GM19455 (cell line): ENCODE data around the gene WASF3.

Source experiments
- ATAC-seq: cut with Tn5 transposase; IDR thresholded peaks from one replicate; pipeline ENCODE4 v1.9.1; 2021; ENCODE audit not compliant: unreplicated experiment

WASF3 gene, protein sequence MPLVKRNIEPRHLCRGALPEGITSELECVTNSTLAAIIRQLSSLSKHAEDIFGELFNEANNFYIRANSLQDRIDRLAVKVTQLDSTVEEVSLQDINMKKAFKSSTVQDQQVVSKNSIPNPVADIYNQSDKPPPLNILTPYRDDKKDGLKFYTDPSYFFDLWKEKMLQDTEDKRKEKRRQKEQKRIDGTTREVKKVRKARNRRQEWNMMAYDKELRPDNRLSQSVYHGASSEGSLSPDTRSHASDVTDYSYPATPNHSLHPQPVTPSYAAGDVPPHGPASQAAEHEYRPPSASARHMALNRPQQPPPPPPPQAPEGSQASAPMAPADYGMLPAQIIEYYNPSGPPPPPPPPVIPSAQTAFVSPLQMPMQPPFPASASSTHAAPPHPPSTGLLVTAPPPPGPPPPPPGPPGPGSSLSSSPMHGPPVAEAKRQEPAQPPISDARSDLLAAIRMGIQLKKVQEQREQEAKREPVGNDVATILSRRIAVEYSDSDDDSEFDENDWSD

GRCh38 chr13:26557393-26558073 is at the start of gene WASF3:
WASF3 (plus strand) TSS chr13:26557683; CDS start chr13:26642271, 84,588 bp downstream.
- ATAC-seq = peak; percentile 94

DNA sequence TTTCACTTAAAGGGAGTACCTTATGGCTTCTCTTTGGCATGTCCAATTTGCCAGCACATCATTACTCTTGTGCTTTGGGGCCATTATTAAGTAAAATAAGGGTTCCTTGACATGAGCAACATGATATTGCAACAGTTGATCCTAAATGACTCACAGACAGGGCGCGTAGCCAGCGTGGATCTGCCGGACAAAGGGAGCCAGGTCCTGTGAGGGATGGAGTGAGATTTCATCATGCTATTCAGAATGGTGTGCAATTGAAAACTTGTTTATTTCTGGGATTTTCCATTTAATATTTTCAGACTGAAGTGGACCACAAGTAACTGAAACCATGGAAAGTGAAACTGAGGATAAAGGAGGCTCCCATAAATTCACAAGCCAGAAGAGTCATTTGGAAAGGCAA is 48.6 kb upstream of the WASF3 start:
- no peak for ATAC-seq

DNA sequence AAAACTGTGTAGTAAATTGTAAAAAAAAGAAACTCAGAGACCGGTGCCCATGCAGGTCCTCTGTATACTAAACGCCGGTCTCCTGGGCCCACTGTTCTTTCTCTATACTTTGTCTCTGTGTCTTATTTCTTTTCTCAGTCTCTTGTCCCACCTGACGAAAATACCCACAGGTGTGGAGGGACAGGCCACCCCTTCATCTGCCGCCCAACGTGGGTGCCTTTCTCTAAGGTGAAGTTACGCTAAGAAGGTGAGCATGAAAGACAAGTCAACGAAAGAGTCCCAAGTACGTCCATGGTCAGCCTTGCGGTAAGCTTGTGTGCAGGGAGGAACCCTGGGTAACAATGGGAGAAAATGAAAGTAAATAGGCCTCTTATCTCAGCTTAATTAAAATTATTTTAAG is 48.0 kb upstream of the WASF3 start:
- ATAC-seq = no peak

DNA sequence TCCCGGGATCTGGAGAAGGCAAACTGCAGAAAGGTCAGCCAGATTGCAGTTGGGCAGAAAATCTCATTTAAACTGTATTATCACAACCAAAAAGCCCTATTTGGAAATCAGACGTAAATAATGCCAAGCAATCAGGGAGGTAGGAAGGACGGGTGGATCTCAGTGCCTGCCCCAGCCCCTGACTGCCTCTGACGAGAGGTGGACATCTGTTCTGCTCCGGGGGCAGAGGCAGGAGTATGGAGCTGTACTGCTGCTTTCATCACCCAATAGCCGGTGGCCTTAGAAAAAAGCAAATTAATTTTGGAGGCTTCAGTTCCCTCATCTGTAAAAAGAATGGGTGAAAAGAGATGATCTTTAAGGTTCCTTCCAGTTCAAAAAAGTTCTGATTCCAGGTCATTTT is 43.6 kb upstream of the WASF3 start:
- ATAC-seq = no peak

DNA sequence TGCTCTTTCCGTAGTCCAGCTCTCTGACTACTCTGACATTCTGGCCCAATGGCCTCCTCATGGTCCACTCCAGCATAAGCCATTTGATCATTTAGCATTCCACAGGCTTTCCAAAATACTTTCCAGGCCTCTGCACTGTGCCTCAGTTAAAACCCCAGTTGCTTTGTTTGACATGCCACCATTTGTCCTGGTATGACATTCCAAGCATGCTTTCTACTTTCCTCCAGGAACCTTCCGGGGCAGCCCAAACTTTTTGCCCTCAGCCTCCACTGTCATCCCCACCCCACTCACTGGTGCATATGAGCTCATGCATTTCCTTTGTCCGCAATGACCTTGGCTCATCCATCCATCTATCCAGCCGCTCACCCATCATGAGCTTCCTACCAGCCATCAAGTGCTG is 41.8 kb upstream of the WASF3 start:
- no peak for ATAC-seq

DNA sequence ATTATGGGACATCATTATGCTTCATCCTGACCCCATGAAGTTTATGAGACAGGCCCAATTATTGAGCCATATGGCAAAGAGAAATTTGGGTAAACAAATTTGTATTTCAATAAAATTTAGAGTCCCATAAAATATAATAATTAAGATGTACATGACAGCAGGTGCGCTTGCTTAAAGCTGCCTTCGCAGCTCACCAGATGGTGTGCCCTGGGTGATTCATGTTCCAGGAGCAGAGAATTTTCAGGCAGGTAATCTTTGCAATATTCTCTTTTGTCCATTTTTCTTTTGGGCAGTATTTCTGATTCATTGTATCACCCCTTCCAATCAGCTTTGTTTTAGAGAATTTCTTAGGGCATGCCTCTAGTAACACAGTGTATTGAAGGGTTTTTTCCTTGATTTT is 39.5 kb upstream of the WASF3 start:
- no peak for ATAC-seq

DNA sequence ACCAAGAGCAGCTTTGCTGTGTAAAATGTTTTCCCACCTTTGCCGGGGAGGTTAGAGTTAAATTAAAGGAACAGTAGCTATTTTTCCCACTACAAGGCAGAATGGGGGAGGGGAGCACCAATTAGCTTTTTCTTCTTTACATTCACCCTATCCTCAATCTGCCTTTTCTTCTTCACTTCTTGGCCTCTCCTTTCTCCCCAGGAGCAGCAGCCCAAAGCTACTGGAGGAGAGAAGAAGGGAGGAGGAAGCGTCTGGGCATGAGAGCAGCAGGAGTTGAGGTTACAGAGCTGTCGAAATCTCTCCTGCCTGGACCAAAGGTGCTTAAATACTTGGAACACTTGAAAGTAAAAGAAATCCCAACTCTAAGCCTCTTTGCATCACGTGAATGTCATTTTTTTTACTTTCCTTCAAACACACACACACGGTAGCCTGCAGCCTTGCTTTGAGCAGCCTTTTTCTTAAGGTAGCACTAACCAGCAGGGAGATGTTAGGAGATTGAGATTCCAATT is 39.0 kb upstream of the WASF3 start:
- no peak for ATAC-seq

DNA sequence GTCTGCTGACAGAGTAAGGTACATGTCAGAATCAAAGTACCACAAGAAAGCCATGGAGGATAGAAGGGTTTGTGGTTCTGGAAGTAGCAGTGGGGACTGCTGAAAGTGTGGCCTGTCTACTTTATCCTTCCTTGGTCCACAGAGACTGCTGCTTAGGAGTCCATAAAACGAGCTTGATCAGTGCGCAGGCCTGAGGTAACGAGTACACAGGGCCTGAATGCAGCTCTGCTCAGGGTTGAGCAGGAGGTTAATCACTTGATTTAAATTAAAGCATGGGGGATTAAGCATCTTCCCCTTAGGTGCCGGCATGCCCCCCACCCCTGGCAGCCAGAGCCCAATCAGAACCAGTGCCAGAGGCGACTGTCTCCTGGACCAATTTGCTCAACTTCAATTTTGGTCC is 34.9 kb upstream of the WASF3 start:
- ATAC-seq = no peak

DNA sequence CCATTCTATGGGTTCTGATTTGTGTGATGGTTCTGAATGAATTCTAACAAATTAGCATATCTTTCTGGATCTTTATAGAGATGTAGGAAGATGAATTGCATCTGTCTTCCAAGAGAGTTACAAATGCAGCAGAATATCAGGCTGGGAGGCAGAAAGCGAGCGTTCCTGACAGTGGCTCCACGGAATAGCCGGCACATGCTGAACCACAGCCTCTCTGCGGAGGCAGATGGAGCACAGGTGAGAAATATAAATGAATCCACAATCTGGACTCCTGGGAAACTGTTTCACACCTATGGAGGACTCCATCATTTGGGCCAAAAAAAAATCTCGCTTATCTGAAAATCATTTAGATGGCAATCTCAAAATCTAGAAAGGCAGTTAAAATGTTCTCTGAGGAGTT is 34.5 kb upstream of the WASF3 start:
- no peak for ATAC-seq

DNA sequence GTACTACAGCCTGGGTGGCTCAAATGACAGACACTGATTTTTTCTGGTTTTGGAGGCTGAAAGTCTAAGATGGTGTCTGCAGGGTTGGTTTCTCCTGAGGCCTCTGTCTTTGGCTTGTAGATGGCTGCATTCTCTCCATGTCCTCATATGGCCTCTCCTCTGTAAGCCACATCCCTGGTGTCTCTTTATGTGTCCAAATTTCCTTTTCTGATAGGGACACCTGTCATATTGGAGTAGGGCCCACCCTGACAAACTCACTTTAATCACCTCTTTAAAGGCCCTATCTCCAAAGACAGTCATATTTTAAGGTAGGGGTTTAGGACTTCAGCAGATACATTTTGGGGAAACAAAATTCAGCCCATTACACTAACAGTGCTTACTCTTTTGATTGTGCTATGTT is 32.0 kb upstream of the WASF3 start:
- no peak for ATAC-seq

DNA sequence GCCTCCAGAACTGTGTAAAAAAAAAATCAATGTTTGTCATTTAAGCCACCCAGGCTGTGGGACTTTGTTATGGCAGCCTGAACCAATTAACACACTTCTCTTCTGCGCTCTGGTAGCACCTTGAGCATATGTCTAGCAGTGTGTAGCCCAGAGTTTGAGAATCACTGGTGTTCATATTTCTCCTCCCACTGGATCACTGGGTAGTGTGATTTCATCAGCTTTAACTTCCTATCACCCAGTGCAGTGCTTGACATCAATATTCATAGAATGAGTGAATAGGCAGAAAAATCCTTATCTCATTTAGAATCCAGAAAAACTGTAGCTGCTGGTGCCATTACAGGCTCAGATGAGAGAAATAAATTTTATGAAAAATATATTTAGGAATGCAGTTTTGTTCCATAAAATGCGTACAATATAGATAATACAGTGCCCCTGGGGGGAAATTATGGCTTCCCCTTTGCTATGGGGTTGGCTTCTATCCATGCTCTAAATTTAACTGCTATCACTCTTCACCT is 30.7 kb upstream of the WASF3 start:
- no peak for ATAC-seq

DNA sequence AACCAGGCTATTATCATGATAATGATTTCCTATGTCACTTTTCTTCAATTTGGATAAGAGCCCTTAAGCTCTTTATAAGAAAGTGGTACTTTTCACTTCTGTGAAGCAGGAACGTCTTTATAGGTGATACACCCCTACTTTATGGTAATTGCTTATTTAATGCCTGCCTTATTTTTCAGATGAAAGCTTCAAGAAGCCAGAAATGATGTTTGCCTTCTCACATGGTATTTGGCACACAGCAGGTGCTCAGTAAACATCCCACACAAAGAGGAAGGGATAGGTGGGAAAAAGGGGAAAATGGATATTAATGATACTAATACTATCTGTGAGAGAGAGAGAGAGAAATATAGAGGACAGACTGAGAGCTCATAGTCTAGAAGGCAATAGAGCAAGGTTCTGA is 29.0 kb upstream of the WASF3 start:
- no peak for ATAC-seq

GRCh38 chr13:26529441-26529840 is 28.0 kb upstream of the WASF3 start:
- no peak for ATAC-seq

DNA sequence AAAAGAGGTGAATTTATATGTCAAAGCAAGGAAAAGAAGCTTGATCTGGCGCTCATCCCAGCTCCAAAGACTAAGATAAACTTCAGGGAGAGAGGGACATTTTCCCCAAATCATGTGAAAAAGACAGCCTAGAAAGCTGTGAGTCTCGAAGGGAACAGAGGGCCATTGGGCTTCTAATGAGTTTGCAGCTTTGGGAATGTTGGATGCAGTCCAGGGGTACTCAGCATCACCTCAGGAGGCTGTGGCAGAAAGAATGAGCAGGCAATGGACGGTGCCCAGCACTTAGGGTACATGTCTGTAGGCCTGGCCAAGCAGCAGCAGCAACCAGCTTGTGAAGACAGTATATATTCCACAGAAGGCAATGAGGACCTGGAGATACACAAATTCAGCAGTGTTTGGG is 25.7 kb upstream of the WASF3 start:
- no peak for ATAC-seq

- no peak for ATAC-seq
Observed at GRCh38 chr13:26534036-26534726, 23.3 kb upstream of the WASF3 start.

DNA sequence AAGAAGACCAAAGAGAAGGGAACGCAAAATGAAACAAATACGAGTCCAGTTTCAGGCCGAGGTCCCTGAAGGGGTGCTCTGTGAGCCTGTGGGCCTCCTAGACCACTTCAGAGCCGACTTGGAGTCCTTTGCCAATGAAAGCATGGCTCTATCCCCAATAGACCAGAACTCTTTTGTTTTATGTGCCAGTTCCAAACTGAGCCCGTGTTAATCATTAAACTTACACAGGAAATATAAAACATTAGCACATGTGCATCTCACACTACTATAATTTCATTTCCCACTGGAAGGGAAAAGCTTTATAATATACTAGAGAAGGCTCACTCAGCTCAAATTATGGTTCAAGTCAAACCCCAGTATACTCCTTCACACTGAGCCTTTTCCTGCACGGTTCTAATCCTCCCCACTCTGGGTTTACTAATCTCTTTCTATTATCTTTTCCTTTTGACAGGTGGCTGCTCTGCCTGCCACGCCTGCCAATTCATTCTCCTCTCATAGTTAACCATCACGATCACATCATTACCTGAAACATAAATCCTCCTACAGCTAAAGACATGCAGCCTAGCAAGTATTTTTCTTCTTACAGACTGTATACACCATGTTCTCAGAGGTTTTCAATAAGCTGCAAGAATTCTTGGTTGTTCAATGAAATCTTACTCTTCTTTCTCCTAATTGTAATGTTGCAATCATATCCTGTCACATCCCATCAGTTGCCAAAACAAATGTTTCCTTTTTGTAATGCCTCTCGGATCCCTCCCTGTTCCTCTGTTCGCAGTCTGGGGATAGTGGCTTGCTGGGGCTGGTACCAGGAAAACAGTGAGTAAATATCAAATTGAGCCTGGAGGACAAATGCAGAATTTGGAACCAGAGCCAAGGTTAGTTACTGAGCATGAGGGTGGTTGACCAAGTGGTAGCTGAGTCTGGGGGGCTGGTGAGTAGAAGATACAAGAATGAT is 18.8 kb upstream of the WASF3 start:
- no peak for ATAC-seq

- no peak for ATAC-seq
Observed at GRCh38 chr13:26539738-26540292, 17.7 kb upstream of the WASF3 start.

GRCh38 chr13:26540334-26540733 is 17.1 kb upstream of the WASF3 start:
- no peak for ATAC-seq

GRCh38 chr13:26541041-26541440 is 16.4 kb upstream of the WASF3 start:
- ATAC-seq = no peak
